GM19324 (cell line): ENCODE measurements around the gene LRRC72.
"Not testable (repeated sequence)": the region's sequence is repeated elsewhere in the genome, so short reads cannot be mapped to it uniquely, and the experiment has no call there.

Source experiments
- ATAC-seq: cut with Tn5 transposase; IDR thresholded peaks from one replicate; pipeline ENCODE4 v1.9.1; 2021; ENCODE audit warnings: mild to moderate bottlenecking, moderate library complexity; ENCODE audit not compliant: unreplicated experiment, low FRiP score

The LRRC72 gene

GRCh38 chr7:16564909-16565426 lies 38.3 kb downstream of the LRRC72 start:
- no peak for ATAC-seq

DNA sequence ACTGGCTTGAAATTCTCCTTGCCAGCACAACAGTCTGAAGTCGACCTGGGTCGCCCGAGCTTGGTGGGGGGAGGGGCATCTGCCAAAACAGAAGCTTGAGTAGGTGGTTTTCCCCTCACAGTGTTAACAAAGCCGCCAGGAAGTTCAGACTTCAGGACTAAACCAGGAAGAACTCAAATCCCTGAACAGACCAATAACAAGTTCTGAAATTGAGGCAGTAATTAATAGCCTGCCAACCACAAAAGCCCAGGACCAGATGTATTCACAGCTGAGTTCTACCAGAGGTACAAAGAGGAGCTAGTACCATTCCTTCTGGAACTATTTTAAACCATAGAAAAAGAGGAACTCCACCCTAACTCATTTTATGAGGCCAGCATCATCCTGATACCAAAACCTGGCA lies 45.3 kb downstream of the LRRC72 start:
- no peak for ATAC-seq

DNA sequence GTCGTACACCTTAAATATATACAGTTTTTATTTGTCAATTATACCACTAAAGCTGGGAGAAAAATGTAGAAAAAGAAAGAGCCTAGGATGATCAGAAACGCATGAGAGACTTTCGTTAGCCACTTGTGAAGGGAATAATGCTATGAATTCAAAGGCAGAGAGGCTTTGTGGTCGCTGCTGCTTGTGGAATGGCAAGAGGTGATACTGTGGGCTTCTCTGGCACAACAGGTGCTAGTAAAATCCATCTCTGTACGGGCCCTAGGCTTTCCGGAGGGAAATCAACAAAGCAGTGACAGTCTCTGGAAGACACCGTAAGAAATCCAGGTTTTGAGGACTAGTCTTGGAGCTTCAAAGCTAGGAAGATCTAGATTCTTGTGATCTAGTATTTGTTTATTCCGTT lies 52.6 kb downstream of the LRRC72 start:
- no peak for ATAC-seq

DNA sequence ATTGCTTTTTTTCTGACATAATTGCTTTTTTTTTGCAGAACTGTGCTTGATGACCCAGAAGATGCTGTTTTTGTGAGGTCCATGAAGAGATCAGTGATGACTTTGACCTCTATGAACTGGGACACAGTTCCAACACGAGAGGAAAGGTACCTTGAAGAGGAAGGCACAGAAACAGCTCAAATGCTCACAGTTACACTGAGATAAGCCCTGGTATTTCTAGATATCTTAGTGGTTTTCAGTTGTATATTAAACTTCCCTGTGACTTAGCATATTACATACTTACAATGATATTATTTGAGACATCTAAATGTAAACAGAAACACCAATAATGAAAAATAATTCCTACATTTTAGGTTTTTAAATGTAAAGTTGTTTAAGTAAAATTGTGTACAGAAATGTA lies 54.7 kb downstream of the LRRC72 start:
- no peak for ATAC-seq

GRCh38 chr7:16583834-16584233 lies 57.2 kb downstream of the LRRC72 start:
- no peak for ATAC-seq

DNA sequence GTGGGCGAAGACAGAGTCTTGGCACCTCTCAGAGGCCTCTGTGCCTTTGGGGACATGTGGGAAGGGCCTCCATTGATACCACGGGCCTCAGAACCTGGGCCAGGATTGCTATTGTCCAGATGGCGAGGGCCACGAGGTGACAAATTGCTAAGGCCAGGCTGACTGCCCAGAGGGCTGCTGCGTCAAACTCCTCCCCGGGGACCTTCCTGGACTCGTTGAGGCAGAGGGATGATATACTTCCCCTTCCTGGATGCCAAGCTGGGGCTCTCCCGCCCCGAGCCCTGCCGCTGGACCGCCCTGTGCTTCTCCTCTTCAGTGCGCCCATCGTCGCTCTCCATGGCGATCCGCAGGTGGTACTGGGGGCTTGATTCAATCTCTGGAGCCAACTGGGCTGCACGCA lies 58.9 kb downstream of the LRRC72 start:
- no peak for ATAC-seq

- ATAC-seq, result no peak
Observed at GRCh38 chr7:16586081-16586874, 59.7 kb downstream of the LRRC72 start.

DNA sequence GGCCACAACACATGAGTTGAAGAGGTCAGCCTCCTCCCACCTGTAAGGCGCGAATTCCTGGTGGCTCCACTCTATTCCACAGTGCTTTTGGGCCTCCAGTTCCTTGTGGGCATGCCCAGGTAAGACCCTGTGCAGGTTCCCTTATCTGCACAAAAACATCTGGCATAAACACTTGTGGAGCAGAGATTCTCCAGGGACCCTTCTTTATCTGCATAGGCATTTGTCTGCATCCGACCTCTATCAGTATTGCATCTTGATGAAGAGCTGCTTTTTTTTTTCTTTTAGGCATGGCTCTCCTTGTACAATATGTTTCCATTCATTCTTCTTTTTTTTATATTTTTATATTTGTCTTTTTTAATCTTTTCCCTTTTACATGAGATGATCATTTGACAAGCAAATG lies 60.5 kb downstream of the LRRC72 start:
- no peak for ATAC-seq

- no peak for ATAC-seq
Observed at GRCh38 chr7:16587790-16588189, 61.2 kb downstream of the LRRC72 start.

- no peak for ATAC-seq
Observed at GRCh38 chr7:16589881-16590280, 63.3 kb downstream of the LRRC72 start.

DNA sequence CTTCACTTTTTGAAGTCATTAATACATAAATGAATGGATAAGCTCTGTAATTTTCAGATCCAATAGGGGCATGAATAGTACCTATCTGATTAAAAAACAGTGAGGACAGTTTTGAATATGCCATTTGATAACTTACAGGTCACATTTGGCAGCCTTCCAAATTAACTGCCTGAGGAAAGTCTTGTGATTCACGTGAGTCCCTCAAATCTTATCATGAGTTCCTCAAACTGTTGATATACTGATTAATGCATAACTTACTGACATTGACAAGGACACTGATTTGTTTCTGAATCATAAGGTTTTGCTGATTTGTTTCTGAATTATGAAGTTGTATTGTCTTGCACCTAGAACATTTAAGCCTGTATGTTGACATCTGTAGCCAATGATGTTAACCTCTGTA lies 63.8 kb downstream of the LRRC72 start:
- ATAC-seq, result no peak

DNA sequence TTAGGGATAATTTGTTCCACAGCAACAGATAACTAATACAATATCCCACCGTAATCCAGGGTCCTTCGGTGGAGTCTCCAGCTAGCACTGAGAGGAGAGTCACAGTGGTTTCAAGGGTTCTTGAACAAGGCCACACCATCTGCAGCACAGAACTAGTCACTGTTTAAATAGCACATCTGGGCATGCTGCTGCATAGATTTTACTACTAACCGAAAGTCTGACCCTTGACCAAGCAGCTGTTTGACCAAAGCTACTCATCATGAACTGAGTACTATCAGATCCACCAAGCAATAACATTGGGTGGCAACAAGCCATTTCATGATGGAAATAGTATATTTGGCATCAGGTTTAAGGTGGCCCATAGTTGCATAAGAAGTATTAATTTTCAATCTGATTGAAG lies 65.8 kb downstream of the LRRC72 start:
- ATAC-seq, result no peak

- no peak for ATAC-seq
Observed at GRCh38 chr7:16594061-16594460, 67.4 kb downstream of the LRRC72 start.

DNA sequence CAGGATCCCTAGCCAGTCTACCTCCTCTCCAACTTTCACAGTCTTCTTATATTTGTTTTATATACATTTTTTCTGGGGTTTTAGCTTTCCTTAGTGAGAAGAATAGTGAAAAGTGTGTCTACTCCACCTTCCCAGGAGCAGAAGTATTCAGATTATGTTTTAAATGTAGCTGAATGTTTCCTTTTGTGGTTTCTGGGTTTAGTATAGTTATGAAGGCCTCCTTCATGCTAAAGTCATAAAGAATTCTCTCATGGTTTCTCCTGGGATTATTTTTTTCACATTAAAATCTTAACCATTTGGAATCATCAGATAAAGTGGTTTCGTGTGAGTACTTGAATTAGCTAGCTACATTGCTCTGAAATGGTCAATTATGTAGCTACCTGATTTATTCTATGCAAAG lies 68.1 kb downstream of the LRRC72 start:
- no peak for ATAC-seq

GRCh38 chr7:16595596-16595995 lies 69.0 kb downstream of the LRRC72 start:
- ATAC-seq, result not testable (repeated sequence)

DNA sequence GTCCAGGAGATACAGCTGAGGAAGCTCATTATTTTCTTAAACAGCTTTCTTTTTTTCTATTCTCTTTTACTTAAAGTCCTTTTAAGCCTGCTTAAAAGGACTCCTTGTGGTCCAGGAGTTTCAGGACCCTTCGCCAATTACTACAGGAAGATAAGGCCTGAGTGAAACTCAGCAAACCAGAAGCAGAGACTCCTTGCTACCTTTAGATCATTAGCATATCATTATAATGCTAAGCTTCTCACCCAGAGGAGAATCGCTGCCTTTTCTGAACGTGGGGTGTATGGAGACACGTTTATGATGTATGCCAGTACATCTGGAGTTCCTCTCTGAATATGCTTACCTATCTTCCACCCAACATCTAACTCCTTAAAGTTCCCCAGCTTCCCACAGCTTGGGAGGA lies 71.4 kb downstream of the LRRC72 start:
- ATAC-seq, result no peak

DNA sequence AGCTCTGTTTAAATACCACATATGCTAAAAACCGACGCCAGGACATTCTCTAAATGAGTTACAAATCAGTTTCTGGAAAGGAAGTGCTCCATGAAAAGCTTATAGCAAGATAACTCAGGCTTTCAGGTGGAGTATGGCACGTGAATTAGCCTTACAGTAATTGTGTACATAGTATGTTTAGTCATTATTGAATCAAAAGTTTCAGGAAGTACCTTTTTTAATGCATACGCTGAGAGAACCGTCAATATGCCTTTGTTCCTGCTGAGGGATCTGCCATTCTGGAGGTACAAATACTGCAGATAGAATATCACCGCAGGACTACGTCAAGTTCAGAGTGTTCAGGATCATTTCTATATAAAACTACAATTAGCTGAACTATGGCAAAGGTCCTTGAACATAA lies 73.2 kb downstream of the LRRC72 start:
- ATAC-seq, result no peak

DNA sequence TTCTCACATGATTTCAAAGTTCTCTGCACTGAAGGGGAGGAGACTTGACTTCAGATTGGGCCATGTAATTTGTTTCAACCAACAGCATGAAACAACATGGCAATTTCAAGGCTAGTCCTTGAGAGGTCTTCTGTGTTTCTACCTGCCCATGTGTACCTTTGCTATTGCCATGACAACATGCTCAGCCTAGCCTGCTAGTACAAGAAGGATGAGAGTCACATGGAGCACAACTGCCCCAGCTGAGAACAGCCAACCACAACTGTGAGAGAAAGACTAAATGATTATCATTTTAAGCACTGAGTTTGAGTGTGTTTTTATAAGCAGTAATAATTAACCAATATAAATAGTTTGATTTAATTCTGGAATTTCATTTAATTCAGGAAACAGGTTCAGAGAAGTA lies 77.0 kb downstream of the LRRC72 start:
- ATAC-seq, result no peak

- ATAC-seq, result no peak
Observed at GRCh38 chr7:16604054-16604453, 77.4 kb downstream of the LRRC72 start.

DNA sequence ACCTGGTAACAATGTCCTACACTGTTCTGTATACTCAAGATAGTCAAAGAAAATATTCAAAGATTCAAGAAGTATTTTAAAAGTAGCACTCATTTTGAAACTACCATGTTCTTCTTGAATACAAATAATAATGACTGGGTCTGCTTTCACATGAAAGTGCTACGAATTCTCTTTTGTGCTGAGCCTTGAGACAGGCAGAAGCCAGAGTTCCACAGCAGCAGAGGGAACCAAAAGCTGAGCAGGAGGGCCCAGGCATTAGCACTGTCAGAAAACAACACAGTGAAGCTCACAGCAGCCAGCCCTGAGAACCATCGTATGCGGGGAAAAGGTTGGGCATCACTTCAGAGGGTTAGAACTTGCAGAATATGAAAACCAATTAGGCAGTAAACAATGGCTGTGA lies 80.1 kb downstream of the LRRC72 start:
- no peak for ATAC-seq

DNA sequence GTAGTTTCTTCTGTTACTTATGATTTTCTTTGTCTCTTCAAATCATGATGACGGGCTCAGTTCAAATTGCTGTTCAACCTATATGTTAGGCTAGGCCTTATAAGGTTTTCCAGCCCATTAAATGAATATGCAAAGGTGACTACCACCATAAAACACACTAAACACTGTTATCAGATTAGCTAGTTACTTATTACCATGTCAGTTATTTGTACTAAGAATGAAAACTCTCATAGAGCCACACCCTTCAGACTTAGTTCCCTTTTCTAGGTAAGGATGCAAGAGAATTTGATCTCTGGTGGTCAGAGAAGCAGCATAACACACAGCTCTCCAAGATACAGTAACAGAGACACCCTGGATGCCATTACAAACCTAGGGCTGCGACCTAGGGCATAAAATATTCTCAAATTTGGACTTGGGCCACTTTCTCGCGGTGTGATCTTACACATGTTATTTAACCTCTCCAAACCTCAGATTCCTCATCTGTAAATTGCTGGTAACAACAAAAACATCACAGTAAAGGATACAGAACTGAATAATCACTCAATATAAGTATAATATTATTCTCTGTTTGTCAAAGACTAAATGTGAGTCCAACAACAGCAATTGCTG lies 83.3 kb downstream of the LRRC72 start:
- ATAC-seq, result no peak

- no peak for ATAC-seq
Observed at GRCh38 chr7:16611711-16612110, 85.1 kb downstream of the LRRC72 start.
